ENCODE measurements around the gene ACP3. TPM values are rescaled to one million over a fixed set of nuclear protein-coding genes. Genes with fewer than 3 reads are reported as not detected.
"Not testable (repeated sequence)": the region's sequence is repeated elsewhere in the genome, so short reads cannot be mapped to it uniquely, and the experiment has no call there.

ACP3 gene
- total RNA-seq, 1 donor from 2014 or later, result not detected

- H3K9me3 Mint-ChIP-seq (ENCODE audit: unreplicated experiment), result no peaks in the 10 kb centered on the region
- no peak overlapping the region for H3K4me3 Mint-ChIP-seq (ENCODE audit: unreplicated experiment)
- peaks cover 2% of the 10 kb centered on the region for H3K4me1 Mint-ChIP-seq (ENCODE audit: low read depth, unreplicated experiment)
- no peak for DNase-seq
- no peaks in the 10 kb centered on the region for H3K27me3 Mint-ChIP-seq (ENCODE audit: unreplicated experiment)
- no peak for TF ChIP-seq CTCF (IDR thresholded peaks at IDR 0.05; ENCODE audit: partially characterized antibody, unreplicated experiment)
- H3K27ac Mint-ChIP-seq (ENCODE audit: unreplicated experiment), result no peak overlapping the region
- no peaks in the 10 kb centered on the region for H3K36me3 Mint-ChIP-seq (ENCODE audit: unreplicated experiment)
Observed at GRCh38 chr3:132368515-132368914, 51.3 kb downstream of the ACP3 start.

- Mint-ChIP-seq H3K9me3 (ENCODE audit: unreplicated experiment) (no peaks in the 10 kb centered on the region), H3K27ac (ENCODE audit: unreplicated experiment) (no peak overlapping the region), H3K27me3 (ENCODE audit: unreplicated experiment) (no peaks in the 10 kb centered on the region), H3K4me3 (ENCODE audit: unreplicated experiment) (no peak overlapping the region), H3K4me1 (ENCODE audit: low read depth, unreplicated experiment) (peaks cover 2% of the 10 kb centered on the region), H3K36me3 (ENCODE audit: unreplicated experiment) (no peaks in the 10 kb centered on the region)
- DNase-seq, result no peak
- TF ChIP-seq CTCF (IDR thresholded peaks at IDR 0.05; ENCODE audit: partially characterized antibody, unreplicated experiment), result no peak
Observed at GRCh38 chr3:132368962-132369361, 51.8 kb downstream of the ACP3 start.

- not testable (repeated sequence) for DNase-seq; H3K9me3 Mint-ChIP-seq (ENCODE audit: unreplicated experiment); H3K4me1 Mint-ChIP-seq (ENCODE audit: low read depth, unreplicated experiment); H3K36me3 Mint-ChIP-seq (ENCODE audit: unreplicated experiment); H3K27me3 Mint-ChIP-seq (ENCODE audit: unreplicated experiment)
- H3K27ac Mint-ChIP-seq (ENCODE audit: unreplicated experiment), result peak overlapping the region; percentile 72
- H3K4me3 Mint-ChIP-seq (ENCODE audit: unreplicated experiment), result peak overlapping the region; percentile 83
Observed at GRCh38 chr3:132376945-132377354, 59.7 kb downstream of the ACP3 start.

- no peaks in the 10 kb centered on the region for H3K4me1 Mint-ChIP-seq (ENCODE audit: low read depth, unreplicated experiment)
- no peak overlapping the region for H3K4me3 Mint-ChIP-seq (ENCODE audit: unreplicated experiment)
- H3K27ac Mint-ChIP-seq (ENCODE audit: unreplicated experiment), result no peak overlapping the region
- H3K36me3 Mint-ChIP-seq (ENCODE audit: unreplicated experiment), result peaks cover 10% of the 10 kb centered on the region
- no peak for DNase-seq
- H3K27me3 Mint-ChIP-seq (ENCODE audit: unreplicated experiment), result peaks cover 9% of the 10 kb centered on the region
- no peak for TF ChIP-seq CTCF (IDR thresholded peaks at IDR 0.05; ENCODE audit: partially characterized antibody, unreplicated experiment)
- H3K9me3 Mint-ChIP-seq (ENCODE audit: unreplicated experiment), result peaks cover 7% of the 10 kb centered on the region
Observed at GRCh38 chr3:132378048-132378762, 61.0 kb downstream of the ACP3 start.

- no peaks in the 10 kb centered on the region for H3K4me1 Mint-ChIP-seq (ENCODE audit: low read depth, unreplicated experiment)
- H3K27ac Mint-ChIP-seq (ENCODE audit: unreplicated experiment), result no peak overlapping the region
- peaks cover 7% of the 10 kb centered on the region for H3K9me3 Mint-ChIP-seq (ENCODE audit: unreplicated experiment)
- H3K36me3 Mint-ChIP-seq (ENCODE audit: unreplicated experiment), result peaks cover 10% of the 10 kb centered on the region
- peaks cover 9% of the 10 kb centered on the region for H3K27me3 Mint-ChIP-seq (ENCODE audit: unreplicated experiment)
- DNase-seq, result no peak
- no peak for TF ChIP-seq CTCF (IDR thresholded peaks at IDR 0.05; ENCODE audit: partially characterized antibody, unreplicated experiment)
- no peak overlapping the region for H3K4me3 Mint-ChIP-seq (ENCODE audit: unreplicated experiment)
Observed at GRCh38 chr3:132378846-132379245, 61.6 kb downstream of the ACP3 start.
